Measurements from ENCODE around the gene RNF130.

The RNF130 gene

GRCh38 chr5:180046656-180047055, 24.9 kb downstream of the RNF130 start:
- no peak overlapping the region for H3K27ac ChIP-seq
- peaks cover 23% of the 10 kb centered on the region for H3K79me2 ChIP-seq
- no peak overlapping the region for H3K4me2 ChIP-seq (ENCODE audit: low read length)
- H3K9ac ChIP-seq: no peak overlapping the region
- no peak overlapping the region for H3K4me3 ChIP-seq (ENCODE audit: low read depth, low read length)
- H3K4me1 ChIP-seq: no peaks in the 10 kb centered on the region
- H2AFZ ChIP-seq: no peak overlapping the region
- no peaks in the 10 kb centered on the region for H3K36me3 ChIP-seq (ENCODE audit: control insufficient read depth, insufficient read depth, low read length)
- no peak for TF ChIP-seq CTCF (IDR thresholded peaks at IDR 0.05)
- no peaks in the 10 kb centered on the region for H3K27me3 ChIP-seq (ENCODE audit: control insufficient read depth, insufficient read depth, low read length)
- H3K9me3 ChIP-seq (ENCODE audit: control insufficient read depth, low read length): no peaks in the 10 kb centered on the region

- no peak overlapping the region for H3K4me2 ChIP-seq (ENCODE audit: low read length)
- no peaks in the 10 kb centered on the region for H3K4me1 ChIP-seq
- H3K9me3 ChIP-seq (ENCODE audit: control insufficient read depth, low read length): no peaks in the 10 kb centered on the region
- TF ChIP-seq CTCF (IDR thresholded peaks at IDR 0.05): no peak
- no peak overlapping the region for H3K4me3 ChIP-seq (ENCODE audit: low read depth, low read length)
- no peak overlapping the region for H3K9ac ChIP-seq
- no peaks in the 10 kb centered on the region for H3K36me3 ChIP-seq (ENCODE audit: control insufficient read depth, insufficient read depth, low read length)
- no peak overlapping the region for H3K27ac ChIP-seq
- H3K79me2 ChIP-seq: peaks cover 23% of the 10 kb centered on the region
- H3K27me3 ChIP-seq (ENCODE audit: control insufficient read depth, insufficient read depth, low read length): no peaks in the 10 kb centered on the region
- no peak overlapping the region for H2AFZ ChIP-seq
Measured at GRCh38 chr5:180045889-180046499, 25.6 kb downstream of the RNF130 start.

- no peaks in the 10 kb centered on the region for H3K27me3 ChIP-seq (ENCODE audit: control insufficient read depth, insufficient read depth, low read length)
- H2AFZ ChIP-seq: no peak overlapping the region
- H3K27ac ChIP-seq: no peak overlapping the region
- no peak overlapping the region for H3K4me3 ChIP-seq (ENCODE audit: low read depth, low read length)
- peaks cover 14% of the 10 kb centered on the region for H3K79me2 ChIP-seq
- no peak for TF ChIP-seq CTCF (IDR thresholded peaks at IDR 0.05)
- no peaks in the 10 kb centered on the region for H3K4me1 ChIP-seq
- H3K9ac ChIP-seq: no peak overlapping the region
- H3K36me3 ChIP-seq (ENCODE audit: control insufficient read depth, insufficient read depth, low read length): no peaks in the 10 kb centered on the region
- H3K4me2 ChIP-seq (ENCODE audit: low read length): no peak overlapping the region
- no peaks in the 10 kb centered on the region for H3K9me3 ChIP-seq (ENCODE audit: control insufficient read depth, low read length)
Measured at GRCh38 chr5:180043377-180043776, 28.2 kb downstream of the RNF130 start.

- H3K4me1 ChIP-seq: no peaks in the 10 kb centered on the region
Measured at GRCh38 chr5:180041301-180042274, 30.0 kb downstream of the RNF130 start.

More at GRCh38 chr5:180041301-180042274, 30.0 kb downstream of the RNF130 start:
- H3K4me3 ChIP-seq (ENCODE audit: low read depth, low read length): no peak overlapping the region
- H3K27me3 ChIP-seq (ENCODE audit: control insufficient read depth, insufficient read depth, low read length): no peaks in the 10 kb centered on the region
- peaks cover 8% of the 10 kb centered on the region for H3K79me2 ChIP-seq
- no peaks in the 10 kb centered on the region for H3K36me3 ChIP-seq (ENCODE audit: control insufficient read depth, insufficient read depth, low read length)
- no peak overlapping the region for H3K4me2 ChIP-seq (ENCODE audit: low read length)
- no peak for TF ChIP-seq CTCF (IDR thresholded peaks at IDR 0.05)
- H3K9me3 ChIP-seq (ENCODE audit: control insufficient read depth, low read length): no peaks in the 10 kb centered on the region
- H3K27ac ChIP-seq: no peak overlapping the region
- H2AFZ ChIP-seq: no peak overlapping the region
- H3K9ac ChIP-seq: no peak overlapping the region

Data from parathyroid adenoma (tissue), 2 donors.